SIG-M5 treated with dmso at 0.1 percent for 504 hours (cell line): ENCODE results near the gene MPHOSPH9.

Experiments
- DNase-seq: peaks from one replicate; lab custom pipeline; 2025; ENCODE audit not compliant: unreplicated experiment; lab: John Stamatoyannopoulos, UW

The MPHOSPH9 gene

GRCh38 chr12:123131291-123131832 is 101.6 kb downstream of the MPHOSPH9 start:
- DNase-seq: no peak

- no peak for DNase-seq
Measured at GRCh38 chr12:123129621-123130020, 103.3 kb downstream of the MPHOSPH9 start.

- DNase-seq: no peak
Measured at GRCh38 chr12:123127182-123127495, 105.8 kb downstream of the MPHOSPH9 start.

- no peak for DNase-seq
Measured at GRCh38 chr12:123126294-123127181, 106.4 kb downstream of the MPHOSPH9 start.

- DNase-seq: no peak
Measured at GRCh38 chr12:123122626-123123025, 110.3 kb downstream of the MPHOSPH9 start.

GRCh38 chr12:123121670-123122069 is 111.3 kb downstream of the MPHOSPH9 start:
- no peak for DNase-seq

GRCh38 chr12:123120452-123121166 is 112.3 kb downstream of the MPHOSPH9 start:
- DNase-seq: no peak

GRCh38 chr12:123119808-123120207 is 113.1 kb downstream of the MPHOSPH9 start:
- no peak for DNase-seq

- no peak for DNase-seq
Measured at GRCh38 chr12:123118497-123118896, 114.4 kb downstream of the MPHOSPH9 start.

- DNase-seq: peak; percentile 86
Measured at GRCh38 chr12:123115409-123116121, 117.4 kb downstream of the MPHOSPH9 start.

GRCh38 chr12:123114304-123115083 is 118.4 kb downstream of the MPHOSPH9 start:
- DNase-seq: no peak

- DNase-seq: no peak
Measured at GRCh38 chr12:123113026-123113425, 119.9 kb downstream of the MPHOSPH9 start.

- no peak for DNase-seq
Measured at GRCh38 chr12:123111498-123112165, 121.3 kb downstream of the MPHOSPH9 start.

GRCh38 chr12:123109319-123109772 is 123.6 kb downstream of the MPHOSPH9 start:
- DNase-seq: no peak

- DNase-seq: no peak
Measured at GRCh38 chr12:123108682-123109066, 124.3 kb downstream of the MPHOSPH9 start.

GRCh38 chr12:123107926-123108681 is 124.8 kb downstream of the MPHOSPH9 start:
- no peak for DNase-seq

- peak; percentile 73 for DNase-seq
Measured at GRCh38 chr12:123106640-123107359, 126.1 kb downstream of the MPHOSPH9 start.

- no peak for DNase-seq
Measured at GRCh38 chr12:123105211-123105826, 127.6 kb downstream of the MPHOSPH9 start.
